ENCODE results near the gene KCNE5. TPM values are rescaled to one million over a fixed set of nuclear protein-coding genes. Genes with fewer than 3 reads are reported as not detected.
A peak's percentile ranks its signal among the peaks of the same experiment; 100 is the strongest.

KCNE5 gene
- total RNA-seq, 6 donors from 2014 or later, result 0.44 to 3.4 (median 0.76) TPM; not detected in 1

DNA sequence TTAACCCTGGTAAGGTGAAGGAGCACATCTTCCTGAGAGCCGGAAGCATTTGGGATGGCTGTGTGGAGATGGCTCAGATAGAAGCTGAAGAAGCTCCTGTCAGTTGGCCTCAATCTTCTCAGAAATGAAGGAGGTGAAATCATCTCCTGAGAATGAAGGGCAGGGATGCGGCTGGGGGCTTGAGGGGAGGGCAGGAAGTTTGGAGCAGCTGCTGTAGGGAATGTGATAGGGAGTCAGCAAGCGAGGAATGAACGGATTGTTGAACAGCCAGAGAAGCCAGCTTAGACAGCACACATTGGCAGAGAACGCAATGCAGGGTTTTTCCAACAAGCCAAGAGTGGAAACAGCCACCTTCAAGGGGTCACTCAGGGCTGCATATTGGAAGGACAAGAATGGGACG lies 10.0 kb downstream of the KCNE5 start:
- no peaks in the 10 kb centered on the region for H3K9me3 ChIP-seq
- H3K27me3 ChIP-seq, result no peaks in the 10 kb centered on the region
- no peak overlapping the region for H3K27ac ChIP-seq
- DNase-seq, result no peak
- no peak overlapping the region for H3K4me3 ChIP-seq
- TF ChIP-seq EP300 (IDR thresholded peaks at IDR 0.05) (no peak), POLR2AphosphoS5 (IDR thresholded peaks at IDR 0.05) (no peak), POLR2A (IDR thresholded peaks at IDR 0.05) (no peak)
- TF ChIP-seq, protein P1, sequence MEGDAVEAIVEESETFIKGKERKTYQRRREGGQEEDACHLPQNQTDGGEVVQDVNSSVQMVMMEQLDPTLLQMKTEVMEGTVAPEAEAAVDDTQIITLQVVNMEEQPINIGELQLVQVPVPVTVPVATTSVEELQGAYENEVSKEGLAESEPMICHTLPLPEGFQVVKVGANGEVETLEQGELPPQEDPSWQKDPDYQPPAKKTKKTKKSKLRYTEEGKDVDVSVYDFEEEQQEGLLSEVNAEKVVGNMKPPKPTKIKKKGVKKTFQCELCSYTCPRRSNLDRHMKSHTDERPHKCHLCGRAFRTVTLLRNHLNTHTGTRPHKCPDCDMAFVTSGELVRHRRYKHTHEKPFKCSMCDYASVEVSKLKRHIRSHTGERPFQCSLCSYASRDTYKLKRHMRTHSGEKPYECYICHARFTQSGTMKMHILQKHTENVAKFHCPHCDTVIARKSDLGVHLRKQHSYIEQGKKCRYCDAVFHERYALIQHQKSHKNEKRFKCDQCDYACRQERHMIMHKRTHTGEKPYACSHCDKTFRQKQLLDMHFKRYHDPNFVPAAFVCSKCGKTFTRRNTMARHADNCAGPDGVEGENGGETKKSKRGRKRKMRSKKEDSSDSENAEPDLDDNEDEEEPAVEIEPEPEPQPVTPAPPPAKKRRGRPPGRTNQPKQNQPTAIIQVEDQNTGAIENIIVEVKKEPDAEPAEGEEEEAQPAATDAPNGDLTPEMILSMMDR (IDR thresholded peaks at IDR 0.05), result no peak
- 76 to 80% methylated on average over 6 of the region's 6 CpGs for WGBS, 2 donors
- ATAC-seq (ENCODE audit: low FRiP score in 2 of 2), result no peak
- H3K4me1 ChIP-seq, result no peaks in the 10 kb centered on the region
- no peaks in the 10 kb centered on the region for H3K36me3 ChIP-seq

DNA sequence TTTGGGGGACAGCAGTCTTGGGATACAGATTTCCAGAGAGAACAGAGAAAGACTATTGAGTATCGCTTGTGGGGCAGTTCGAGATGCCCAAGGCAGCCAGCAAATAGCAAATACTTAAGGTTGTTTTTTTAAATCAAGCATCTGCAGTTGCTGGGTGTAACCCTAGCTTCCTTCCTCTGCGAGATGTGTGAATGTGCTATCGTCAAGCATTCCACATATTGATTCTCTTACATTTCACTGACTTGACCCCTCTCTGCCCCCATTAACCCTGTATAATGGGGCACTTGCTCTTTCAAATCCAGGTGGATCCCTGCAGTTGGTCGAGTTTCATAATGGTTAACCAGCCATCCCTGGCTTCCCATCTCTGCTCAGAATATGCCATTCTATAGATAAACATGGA lies 23.5 kb downstream of the KCNE5 start:
- ATAC-seq (ENCODE audit: low FRiP score in 2 of 2), result no peak
- H3K27me3 ChIP-seq, result no peaks in the 10 kb centered on the region
- H3K4me3 ChIP-seq, result no peak overlapping the region

DNA sequence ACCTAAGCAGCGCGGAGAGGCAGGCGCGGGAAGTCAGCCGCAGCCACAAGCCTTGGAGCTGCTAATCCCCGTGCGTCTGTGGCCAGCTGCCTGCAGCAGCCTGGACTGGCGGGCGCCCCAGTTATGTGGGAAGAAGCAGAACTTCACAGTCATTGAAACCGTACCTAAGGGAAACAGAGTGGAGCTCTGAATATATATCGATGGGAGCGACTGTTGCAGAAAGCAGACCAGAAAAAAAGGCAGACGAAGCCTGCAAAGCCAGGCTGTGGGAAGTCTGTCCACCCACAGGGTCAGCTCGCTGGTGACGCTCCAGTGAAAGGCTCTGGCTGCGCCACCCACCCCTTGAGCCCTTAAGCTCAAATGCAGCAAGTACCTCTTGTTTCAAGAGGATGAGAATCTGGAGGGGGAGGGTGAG lies 24.7 kb downstream of the KCNE5 start:
- ATAC-seq (ENCODE audit: low FRiP score in 2 of 2) (peak in 1 of 2 donors; percentile 52), DNase-seq (peak in 1 of 2 donors; percentile 45)
- no peak for TF ChIP-seq EP300 (IDR thresholded peaks at IDR 0.05)
- no peak for TF ChIP-seq POLR2AphosphoS5 (IDR thresholded peaks at IDR 0.05)
- TF ChIP-seq, protein P1 (IDR thresholded peaks at IDR 0.05), result no peak
- no peak for TF ChIP-seq POLR2A (IDR thresholded peaks at IDR 0.05)
- 11 to 35% methylated on average over 16 of the region's 16 CpGs for WGBS, 2 donors
- Histone ChIP-seq H3K4me3 (no peak overlapping the region), H3K27ac (no peak overlapping the region), H3K36me3 (no peaks in the 10 kb centered on the region), H3K27me3 (no peaks in the 10 kb centered on the region), H3K9me3 (no peaks in the 10 kb centered on the region), H3K4me1 (no peaks in the 10 kb centered on the region)

More for the DNA sequence above, 23.5 kb downstream of the KCNE5 start:
- Histone ChIP-seq H3K27ac (no peak overlapping the region), H3K9me3 (peaks cover 0 to 5% (median 0%) of the 10 kb centered on the region in 4 donors), H3K36me3 (no peaks in the 10 kb centered on the region), H3K4me1 (no peaks in the 10 kb centered on the region)
- 49 to 55% methylated on average over 5 of the region's 5 CpGs for WGBS, 2 donors
- no peak for DNase-seq
- TF ChIP-seq POLR2A (IDR thresholded peaks at IDR 0.05) (no peak), POLR2AphosphoS5 (IDR thresholded peaks at IDR 0.05) (no peak), EP300 (IDR thresholded peaks at IDR 0.05) (no peak)
- TF ChIP-seq, protein P1 (IDR thresholded peaks at IDR 0.05), result no peak

DNA sequence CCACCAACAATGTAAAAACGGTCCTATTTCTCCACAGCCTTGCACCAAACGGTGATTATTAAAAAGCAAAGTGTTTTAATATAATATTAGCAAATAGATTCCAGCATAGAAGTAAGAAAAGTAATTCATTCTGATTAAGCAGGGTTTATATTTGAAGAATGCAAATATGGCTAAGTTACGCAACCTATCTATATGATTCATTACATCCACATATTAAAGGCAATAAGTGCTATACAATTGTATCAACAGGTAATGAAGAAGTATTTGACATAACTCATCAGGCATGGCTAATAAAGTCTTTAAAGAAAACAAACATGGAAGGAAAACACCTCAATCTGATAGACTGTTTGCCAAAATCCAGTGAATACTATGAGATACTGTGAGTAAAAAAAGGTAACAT lies 29.0 kb downstream of the KCNE5 start:
- Histone ChIP-seq H3K27ac (no peak overlapping the region), H3K36me3 (no peaks in the 10 kb centered on the region), H3K4me1 (no peaks in the 10 kb centered on the region), H3K27me3 (no peaks in the 10 kb centered on the region), H3K9me3 (no peaks in the 10 kb centered on the region), H3K4me3 (no peak overlapping the region)
- no peak for TF ChIP-seq POLR2A (IDR thresholded peaks at IDR 0.05)
- no peak for TF ChIP-seq POLR2AphosphoS5 (IDR thresholded peaks at IDR 0.05)
- TF ChIP-seq, protein P1 (IDR thresholded peaks at IDR 0.05), result no peak
- no peak for TF ChIP-seq EP300 (IDR thresholded peaks at IDR 0.05)
- WGBS, 2 donors, result 68 to 83% methylated on average over 3 of the region's 3 CpGs
- DNase-seq, result no peak
- ATAC-seq (ENCODE audit: low FRiP score in 2 of 2), result no peak

DNA sequence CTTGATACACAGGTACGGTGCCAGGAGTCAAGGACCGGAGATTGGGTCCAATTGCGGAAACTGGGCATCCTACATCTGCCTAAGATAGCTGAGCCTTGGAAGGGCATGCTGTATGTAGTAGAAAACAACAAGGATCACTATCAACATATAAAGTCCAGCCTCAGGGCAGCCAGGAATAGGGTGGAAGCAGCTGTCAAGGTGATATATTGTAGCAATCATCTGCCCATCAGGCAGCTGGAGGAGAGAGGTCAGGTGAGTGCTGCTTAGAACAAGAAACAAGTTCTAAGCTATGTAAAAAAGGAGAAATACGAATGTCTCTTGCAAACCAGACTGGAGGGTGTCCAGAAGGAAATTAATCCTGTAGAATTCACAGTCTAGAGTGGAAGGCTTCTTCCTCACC lies 34.8 kb downstream of the KCNE5 start:
- Histone ChIP-seq H3K27ac (no peak overlapping the region), H3K4me1 (no peaks in the 10 kb centered on the region), H3K27me3 (no peaks in the 10 kb centered on the region), H3K4me3 (no peak overlapping the region), H3K9me3 (no peaks in the 10 kb centered on the region), H3K36me3 (no peaks in the 10 kb centered on the region)
- TF ChIP-seq, protein P1 (IDR thresholded peaks at IDR 0.05), result no peak
- TF ChIP-seq POLR2AphosphoS5 (IDR thresholded peaks at IDR 0.05) (no peak), EP300 (IDR thresholded peaks at IDR 0.05) (no peak), POLR2A (IDR thresholded peaks at IDR 0.05) (no peak)
- 73 to 75% methylated on average over 4 of the region's 4 CpGs for WGBS, 2 donors
- no peak for DNase-seq
- ATAC-seq (ENCODE audit: low FRiP score in 2 of 2), result no peak
